Colonic mucosa (tissue), 4 donors: ENCODE results near the gene TTC29. TPM values are rescaled to one million over a fixed set of nuclear protein-coding genes. Genes with fewer than 3 reads are reported as not detected.
"Not testable (repeated sequence)": the region's sequence is repeated elsewhere in the genome, so short reads cannot be mapped to it uniquely, and the experiment has no call there.

Source experiments
- DNase-seq: peaks from one replicate; pipeline ENCODE4 v3.0.0-alpha.2; 2020
- H3K27ac ChIP-seq: fragments of 200-600 bp; one replicate; pipeline ENCODE4 v1.8.0; 2021
- H3K27me3 ChIP-seq: fragments of 200-600 bp; one replicate; pipeline ENCODE4 v1.8.0; 2021
- H3K36me3 ChIP-seq: fragments of 200-600 bp; one replicate; pipeline ENCODE4 v1.8.0; 2021
- H3K4me1 ChIP-seq: fragments of 200-600 bp; one replicate; pipeline ENCODE4 v1.8.0; 2021; ENCODE audit warnings: mild to moderate bottlenecking
- H3K4me3 ChIP-seq: fragments of 200-600 bp; one replicate; pipeline ENCODE4 v1.8.0; 2021
- H3K9ac ChIP-seq, 2 donors: one replicate each; pipeline ENCODE4 v1.7.0; 2013; ENCODE audit warnings: control low read depth in 2 of 2, low read depth in 2 of 2, low read length in 2 of 2
- H3K9me3 ChIP-seq: fragments of 200-600 bp; one replicate; pipeline ENCODE4 v1.8.0; 2021
- intact Hi-C: fragments of 100-400 bp; cut with DNase I; formaldehyde crosslinking; loops from one replicate; pipeline ENCODE4 v1.14.1; 2022
- total RNA-seq, 2 donors: library from RNA; stranded (reverse); fragmentation: NEBNext Ultra II Directional in 1 of 2; extraction: Animal tissue kit (Norgen Biotek cat#: 25700) in 1 of 2; gene quantifications; one replicate each; pipeline ENCODE4 v1.2.1, GENCODE V29; 2021
- TF ChIP-seq, protein P1 (sequence below): fragments of 200-600 bp; IDR thresholded peaks from one replicate; pipeline ENCODE4 v1.8.0; 2022; ENCODE audit warnings: antibody characterized with exemption, mild to moderate bottlenecking
- donor health status: healthy.
- donor health status: DM: no; HTN: no; CAD: no.
- donor health status: DM: no; HTN: no; CAD: no.

TTC29 gene
- total RNA-seq, 2 donors from 2014 or later: not detected

DNA sequence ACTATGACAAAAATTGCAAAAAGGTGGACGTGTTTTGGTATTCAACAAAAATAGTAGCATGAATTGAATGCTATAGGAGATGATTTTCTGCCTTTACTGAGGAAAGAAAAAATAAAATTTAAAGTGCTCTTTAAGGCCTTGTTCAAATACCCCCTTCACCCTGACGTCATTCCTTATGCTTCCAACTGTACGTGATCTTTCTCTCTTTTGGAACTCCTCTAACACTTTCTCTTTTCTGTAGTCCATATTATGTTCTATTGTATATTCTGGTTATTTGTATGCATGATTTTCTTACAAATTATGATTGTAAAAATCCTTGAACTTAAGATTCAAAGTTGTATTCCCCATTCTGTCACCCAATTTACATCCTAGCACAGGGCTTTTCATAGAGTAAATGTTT is 206.5 kb downstream of the TTC29 start:
- Histone ChIP-seq H3K27ac (no peak overlapping the region), H3K4me1 (no peaks in the 10 kb centered on the region), H3K36me3 (no peaks in the 10 kb centered on the region), H3K9ac (no peak overlapping the region), H3K4me3 (no peak overlapping the region), H3K9me3 (no peaks in the 10 kb centered on the region), H3K27me3 (no peaks in the 10 kb centered on the region)
- DNase-seq: no peak
- TF ChIP-seq, protein P1, sequence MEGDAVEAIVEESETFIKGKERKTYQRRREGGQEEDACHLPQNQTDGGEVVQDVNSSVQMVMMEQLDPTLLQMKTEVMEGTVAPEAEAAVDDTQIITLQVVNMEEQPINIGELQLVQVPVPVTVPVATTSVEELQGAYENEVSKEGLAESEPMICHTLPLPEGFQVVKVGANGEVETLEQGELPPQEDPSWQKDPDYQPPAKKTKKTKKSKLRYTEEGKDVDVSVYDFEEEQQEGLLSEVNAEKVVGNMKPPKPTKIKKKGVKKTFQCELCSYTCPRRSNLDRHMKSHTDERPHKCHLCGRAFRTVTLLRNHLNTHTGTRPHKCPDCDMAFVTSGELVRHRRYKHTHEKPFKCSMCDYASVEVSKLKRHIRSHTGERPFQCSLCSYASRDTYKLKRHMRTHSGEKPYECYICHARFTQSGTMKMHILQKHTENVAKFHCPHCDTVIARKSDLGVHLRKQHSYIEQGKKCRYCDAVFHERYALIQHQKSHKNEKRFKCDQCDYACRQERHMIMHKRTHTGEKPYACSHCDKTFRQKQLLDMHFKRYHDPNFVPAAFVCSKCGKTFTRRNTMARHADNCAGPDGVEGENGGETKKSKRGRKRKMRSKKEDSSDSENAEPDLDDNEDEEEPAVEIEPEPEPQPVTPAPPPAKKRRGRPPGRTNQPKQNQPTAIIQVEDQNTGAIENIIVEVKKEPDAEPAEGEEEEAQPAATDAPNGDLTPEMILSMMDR: no peak
- intact Hi-C loops: no loop called here

DNA sequence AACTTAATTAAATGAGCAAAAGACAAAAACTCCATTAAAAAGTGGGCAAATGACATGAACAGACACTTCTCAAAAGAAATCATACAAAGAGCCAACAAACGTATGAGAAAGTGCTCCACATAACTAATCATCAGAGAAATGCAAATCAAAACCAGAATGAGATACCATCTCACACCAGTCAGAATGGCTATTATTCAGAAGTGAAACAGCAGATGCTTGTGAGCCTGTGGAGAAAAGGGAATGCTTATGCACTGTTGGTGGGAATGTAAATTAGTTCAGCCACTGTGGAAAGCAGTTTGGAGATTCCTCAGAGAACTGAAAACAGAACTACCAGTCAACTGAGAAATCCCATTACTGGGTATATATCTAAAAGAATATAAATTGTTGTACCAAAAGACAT is 222.1 kb downstream of the TTC29 start:
- H3K27me3 ChIP-seq, H3K27ac ChIP-seq, H3K4me1 ChIP-seq, H3K9me3 ChIP-seq, intact Hi-C loops, H3K36me3 ChIP-seq, H3K4me3 ChIP-seq, H3K9ac ChIP-seq, DNase-seq: not testable (repeated sequence)

DNA sequence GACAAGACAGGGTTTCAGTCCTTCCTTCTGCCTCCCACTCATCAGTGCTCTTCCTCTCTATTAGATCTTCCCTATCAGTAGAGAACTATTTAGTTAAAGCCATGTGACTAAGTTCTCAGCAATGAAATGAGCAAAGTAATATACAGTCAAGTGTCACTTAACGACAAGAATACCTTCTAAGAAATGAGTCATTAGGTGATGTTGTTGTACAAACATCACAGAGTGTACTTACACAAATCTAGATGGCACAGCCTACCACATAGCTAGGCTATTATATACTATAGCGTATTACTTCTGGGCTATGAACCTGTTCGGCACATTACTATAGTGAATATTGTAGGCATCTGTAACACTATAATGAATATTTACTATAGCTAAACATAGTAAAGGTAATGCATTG is 235.7 kb downstream of the TTC29 start:
- no peaks in the 10 kb centered on the region for H3K9me3 ChIP-seq
- intact Hi-C loops: no loop called here
- H3K9ac ChIP-seq: no peak overlapping the region
- TF ChIP-seq, protein P1: no peak
- H3K4me3 ChIP-seq: no peak overlapping the region
- no peak overlapping the region for H3K27ac ChIP-seq
- H3K4me1 ChIP-seq: no peaks in the 10 kb centered on the region
- no peaks in the 10 kb centered on the region for H3K27me3 ChIP-seq
- H3K36me3 ChIP-seq: no peaks in the 10 kb centered on the region
- no peak for DNase-seq

DNA sequence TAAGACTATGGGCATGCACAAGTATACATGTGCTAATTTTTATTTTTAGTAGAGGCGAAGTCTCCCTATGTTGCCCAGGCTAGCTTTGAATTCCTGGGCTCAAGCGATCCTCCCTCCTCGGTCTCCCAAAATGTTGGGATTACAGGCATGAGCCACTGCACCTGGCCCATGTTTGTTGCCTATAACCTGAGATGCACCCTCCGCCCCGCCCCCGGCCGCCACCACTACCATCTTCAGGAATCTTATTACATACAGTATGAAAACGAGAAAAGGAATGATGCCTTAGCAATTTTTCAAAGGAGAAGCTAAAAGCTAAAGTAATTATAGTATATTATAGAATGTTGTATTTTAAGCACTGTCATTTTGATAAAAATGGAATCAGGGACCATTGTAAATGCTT is 245.8 kb downstream of the TTC29 start:
- no peak for DNase-seq

DNA sequence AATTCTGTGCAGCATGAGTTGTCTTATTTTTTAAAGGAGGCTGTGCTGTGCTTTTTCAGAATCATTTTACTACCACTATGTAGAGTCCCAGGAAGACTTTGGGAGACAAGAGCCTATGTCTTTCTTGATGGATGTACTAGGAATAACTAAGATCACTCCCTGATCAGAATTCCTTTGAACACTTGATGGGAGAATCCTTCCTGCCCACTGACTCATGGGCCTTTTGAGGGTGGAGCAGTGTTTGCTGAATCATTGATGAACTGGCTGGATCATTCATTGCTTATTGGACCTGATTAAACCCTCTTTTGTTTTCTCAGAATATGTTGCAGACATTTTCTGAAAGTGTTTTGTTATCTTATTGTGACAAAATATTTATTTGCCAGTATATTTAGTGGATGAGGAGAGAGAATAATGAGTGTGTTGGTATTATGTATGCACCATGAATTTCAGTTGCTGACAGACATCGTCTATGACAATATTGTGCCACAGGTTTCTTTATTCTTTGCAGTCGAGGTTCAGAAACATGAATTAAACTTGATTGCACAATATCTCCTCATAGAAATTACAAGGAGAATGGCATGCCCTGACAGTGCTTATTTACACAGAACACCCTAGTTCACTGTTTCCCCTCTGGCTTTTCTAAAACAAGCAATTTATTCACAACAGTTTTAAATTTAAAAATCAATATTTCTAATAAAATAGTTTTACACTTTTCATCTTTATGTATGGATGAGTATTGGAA is 270.7 kb downstream of the TTC29 start:
- intact Hi-C loops: no loop called here
- Histone ChIP-seq H3K4me1 (no peaks in the 10 kb centered on the region), H3K36me3 (no peaks in the 10 kb centered on the region), H3K27me3 (no peaks in the 10 kb centered on the region), H3K4me3 (no peak overlapping the region), H3K9me3 (no peaks in the 10 kb centered on the region), H3K27ac (no peak overlapping the region), H3K9ac (no peak overlapping the region)
- DNase-seq: no peak
- TF ChIP-seq, protein P1: no peak

More for the DNA sequence above, 245.8 kb downstream of the TTC29 start:
- Histone ChIP-seq H3K9me3 (no peaks in the 10 kb centered on the region), H3K4me3 (no peak overlapping the region), H3K36me3 (no peaks in the 10 kb centered on the region), H3K27me3 (no peaks in the 10 kb centered on the region), H3K27ac (no peak overlapping the region), H3K9ac (no peak overlapping the region), H3K4me1 (no peaks in the 10 kb centered on the region)
- intact Hi-C loops: no loop called here
- TF ChIP-seq, protein P1: no peak

DNA sequence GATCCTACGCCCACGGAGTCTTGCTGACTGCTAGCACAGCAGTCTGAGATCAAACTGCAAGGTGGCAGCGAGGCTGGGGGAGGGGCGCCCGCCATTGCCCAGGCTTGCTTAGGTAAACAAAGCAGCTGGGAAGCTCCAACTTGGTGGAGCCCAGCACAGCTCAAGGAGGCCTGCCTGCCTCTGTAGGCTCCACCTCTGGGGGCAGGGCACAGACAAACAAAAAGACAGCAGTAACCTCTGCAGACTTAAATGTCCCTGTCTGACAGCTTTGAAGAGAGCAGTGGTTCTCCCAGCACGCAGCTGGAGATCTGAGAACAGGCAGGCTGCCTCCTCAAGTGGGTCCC is 281.7 kb downstream of the TTC29 start:
- H3K9ac ChIP-seq, H3K4me3 ChIP-seq, H3K27me3 ChIP-seq, intact Hi-C loops, H3K27ac ChIP-seq, H3K4me1 ChIP-seq, H3K9me3 ChIP-seq, DNase-seq, H3K36me3 ChIP-seq: not testable (repeated sequence)
